CD4-positive, alpha-beta T cell treated with Interleukin-15 for 1 hour (primary cell): ENCODE results near the gene SCN4A.
"Not testable (repeated sequence)": the region's sequence is repeated elsewhere in the genome, so short reads cannot be mapped to it uniquely, and the experiment has no call there.

Experiments
- DNase-seq: peaks from one replicate; pipeline ENCODE4 v3.0.0-alpha.2; 2020

The SCN4A gene

GRCh38 chr17:63911041-63911635 lies 61.6 kb downstream of the SCN4A start, which contains the start of gene CSHL1:
Gene CSHL1 (minus strand): TSS chr17:63911258. CDS start chr17:63911196, 62 bp downstream.
- DNase-seq, result no peak

- no peak for DNase-seq
Measured at GRCh38 chr17:63910096-63910495, 62.6 kb downstream of the SCN4A start.

- DNase-seq, result not testable (repeated sequence)
Measured at GRCh38 chr17:63909586-63909985, 63.1 kb downstream of the SCN4A start.

GRCh38 chr17:63907161-63907778 lies 65.4 kb downstream of the SCN4A start:
- not testable (repeated sequence) for DNase-seq

GRCh38 chr17:63904796-63905195 lies 67.9 kb downstream of the SCN4A start:
- not testable (repeated sequence) for DNase-seq

- not testable (repeated sequence) for DNase-seq
Measured at GRCh38 chr17:63903787-63904201, 68.9 kb downstream of the SCN4A start.

GRCh38 chr17:63901971-63902370 lies 70.7 kb downstream of the SCN4A start:
- not testable (repeated sequence) for DNase-seq

GRCh38 chr17:63898899-63899798 lies 73.6 kb downstream of the SCN4A start:
- DNase-seq, result not testable (repeated sequence)

- not testable (repeated sequence) for DNase-seq
Measured at GRCh38 chr17:63896524-63897354, 76.0 kb downstream of the SCN4A start, which contains the start of gene CSH1. Gene CSH1 (minus strand): TSS chr17:63896574. CDS start chr17:63896511, 63 bp downstream.

GRCh38 chr17:63894821-63895220 lies 77.9 kb downstream of the SCN4A start:
- not testable (repeated sequence) for DNase-seq

- not testable (repeated sequence) for DNase-seq
Measured at GRCh38 chr17:63894021-63894420, 78.7 kb downstream of the SCN4A start.

GRCh38 chr17:63892316-63893037 lies 80.2 kb downstream of the SCN4A start:
- not testable (repeated sequence) for DNase-seq

- not testable (repeated sequence) for DNase-seq
Measured at GRCh38 chr17:63889026-63889848, 83.5 kb downstream of the SCN4A start.
